GM19395 (cell line): ENCODE results near the gene TPRN.

Experiments
- ATAC-seq: cut with Tn5 transposase; IDR thresholded peaks from one replicate; pipeline ENCODE4 v1.9.1; 2021; ENCODE audit warnings: mild to moderate bottlenecking, moderate library complexity; ENCODE audit not compliant: unreplicated experiment

TPRN gene

DNA sequence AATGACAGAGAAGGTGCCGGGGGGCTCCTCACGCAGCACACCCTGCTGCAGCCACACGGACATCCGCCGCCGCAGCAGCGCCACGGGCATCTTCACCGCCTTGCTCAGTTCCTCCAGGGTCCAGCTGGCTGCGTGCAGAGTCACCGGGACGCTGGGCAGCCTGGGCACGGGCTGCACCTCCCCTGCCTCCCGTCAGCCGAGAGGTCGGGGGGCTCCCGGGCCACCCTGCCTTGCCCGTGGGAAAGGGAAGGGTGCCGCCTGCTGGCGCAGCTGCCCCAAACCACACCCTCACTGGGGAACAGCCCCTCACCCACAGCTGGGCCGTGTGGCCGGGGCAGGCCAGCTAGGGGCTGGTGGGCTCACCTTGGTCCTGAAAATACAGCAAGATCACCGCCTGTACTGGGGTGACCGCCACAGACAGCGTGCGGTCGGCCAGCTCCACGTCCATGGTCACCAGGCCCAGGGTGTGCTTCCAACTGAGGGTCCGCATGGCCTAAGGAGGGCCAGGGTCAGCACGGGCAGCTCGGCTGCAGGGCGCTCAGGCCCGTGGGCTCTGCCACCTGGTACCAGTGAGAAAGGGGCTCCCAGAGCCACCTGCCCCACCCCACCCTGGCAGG, 25.1 kb downstream of the TPRN start:
- no peak for ATAC-seq

DNA sequence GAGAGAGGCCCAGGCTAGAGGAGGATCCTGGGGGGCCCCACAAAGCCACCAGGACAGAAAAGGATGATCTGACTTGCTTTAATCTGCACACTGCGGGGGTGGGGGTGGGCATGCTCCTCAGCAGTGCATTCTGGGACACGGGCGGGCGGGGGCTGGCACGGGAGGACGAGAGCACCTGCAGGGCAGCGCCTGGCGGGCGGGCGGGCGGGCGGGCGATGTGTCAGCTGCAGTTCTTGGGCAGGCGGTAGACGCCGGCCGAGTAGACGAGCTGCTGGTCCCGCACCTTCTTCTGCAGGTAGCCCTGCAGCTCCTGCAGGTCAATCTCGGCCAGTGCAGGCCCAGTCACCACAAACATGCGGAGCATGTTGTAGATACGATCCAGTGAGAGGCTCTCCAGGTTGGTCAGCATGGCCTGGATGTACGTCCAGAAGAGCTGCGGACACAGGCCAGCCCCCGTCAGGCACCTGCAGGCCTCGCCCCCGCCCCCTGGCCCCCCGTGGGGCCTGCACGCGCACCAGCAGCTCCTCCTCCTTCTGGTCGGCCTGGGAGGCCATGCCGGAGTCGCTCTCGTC, 25.7 kb downstream of the TPRN start:
- no peak for ATAC-seq

DNA sequence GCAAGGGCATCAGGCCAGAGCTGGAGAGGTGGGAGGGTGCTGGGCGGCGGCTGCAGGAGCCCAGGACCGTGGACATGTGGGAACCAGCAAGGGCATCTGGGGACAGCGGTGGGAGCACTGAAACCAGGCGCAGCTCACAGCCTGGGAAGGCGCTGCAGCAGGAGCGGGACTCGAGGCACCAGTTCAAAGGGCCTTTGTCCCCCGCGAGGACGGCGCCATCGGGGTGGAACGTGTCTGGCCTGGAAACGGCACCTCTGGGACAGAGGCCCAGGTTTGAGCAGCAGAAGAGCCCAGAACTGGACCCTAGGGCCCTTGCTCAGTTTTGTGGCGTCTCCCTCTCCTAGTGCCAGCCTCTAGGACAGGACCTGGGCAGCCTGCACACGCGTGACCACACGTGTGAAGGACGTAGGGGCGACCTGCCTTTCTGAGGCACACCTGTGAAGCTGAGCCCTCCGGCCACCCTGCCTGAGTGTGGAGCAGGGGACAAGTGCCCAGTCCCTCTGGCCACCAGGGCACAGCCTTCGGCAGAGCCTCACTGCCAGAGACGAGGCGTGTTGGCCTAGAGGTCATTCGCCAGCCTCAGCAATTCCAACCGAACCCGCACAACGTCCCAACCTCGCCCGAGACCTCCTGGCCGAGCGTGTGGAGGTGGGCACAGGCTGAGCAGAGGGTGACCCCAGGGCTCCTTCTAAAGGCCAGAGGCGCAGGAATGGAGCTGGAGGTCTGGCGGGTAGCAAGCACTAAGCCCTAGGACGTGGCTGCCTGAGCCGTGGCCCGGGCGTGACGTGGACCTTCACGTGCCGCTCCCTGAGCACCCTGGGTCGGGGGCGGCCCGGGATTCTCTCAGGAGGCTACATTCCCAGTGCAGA, 26.5 kb downstream of the TPRN start:
- ATAC-seq: no peak

DNA sequence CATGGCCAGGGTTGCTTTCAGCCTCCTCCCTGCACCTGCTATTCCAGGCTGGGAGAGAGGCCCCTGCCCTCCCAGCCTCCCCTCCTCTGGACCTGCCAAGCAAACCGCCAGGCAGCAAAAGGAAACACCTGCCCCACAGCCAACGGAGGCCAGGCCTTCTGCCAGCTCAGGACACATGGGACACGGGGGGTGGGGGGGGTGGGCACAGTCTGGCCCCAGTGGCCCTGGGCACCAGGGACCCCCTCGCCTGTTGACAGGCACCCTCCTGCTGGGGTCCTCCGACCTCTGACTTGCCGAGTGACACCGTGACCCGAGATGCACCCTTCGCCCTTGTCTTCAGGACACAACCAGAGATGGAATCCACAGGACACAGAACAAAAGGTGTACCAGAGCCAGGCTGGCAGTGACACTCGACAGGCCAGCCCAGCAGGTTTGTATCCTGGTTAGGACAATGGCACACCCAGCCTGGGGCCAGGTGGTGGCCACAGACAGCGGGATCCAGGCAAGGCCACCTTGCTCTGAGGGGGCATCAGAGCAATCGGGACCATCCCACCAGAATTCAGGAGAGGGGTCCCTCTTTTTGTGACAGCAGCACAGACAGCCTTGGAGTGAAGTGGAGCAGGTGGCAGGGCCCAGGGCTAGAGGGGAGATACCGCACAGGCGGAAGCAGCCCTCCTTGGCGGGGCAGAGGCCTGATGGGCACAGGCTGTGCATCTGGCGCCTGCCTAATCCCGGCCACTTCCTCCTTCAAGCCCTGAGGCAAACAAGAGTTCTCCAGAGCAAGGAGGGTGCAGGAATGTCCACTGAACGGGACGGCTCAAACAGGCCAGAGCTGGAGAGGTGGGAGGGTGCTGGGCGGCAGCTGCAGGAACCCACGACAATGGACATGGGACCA, 27.4 kb downstream of the TPRN start:
- ATAC-seq: no peak

DNA sequence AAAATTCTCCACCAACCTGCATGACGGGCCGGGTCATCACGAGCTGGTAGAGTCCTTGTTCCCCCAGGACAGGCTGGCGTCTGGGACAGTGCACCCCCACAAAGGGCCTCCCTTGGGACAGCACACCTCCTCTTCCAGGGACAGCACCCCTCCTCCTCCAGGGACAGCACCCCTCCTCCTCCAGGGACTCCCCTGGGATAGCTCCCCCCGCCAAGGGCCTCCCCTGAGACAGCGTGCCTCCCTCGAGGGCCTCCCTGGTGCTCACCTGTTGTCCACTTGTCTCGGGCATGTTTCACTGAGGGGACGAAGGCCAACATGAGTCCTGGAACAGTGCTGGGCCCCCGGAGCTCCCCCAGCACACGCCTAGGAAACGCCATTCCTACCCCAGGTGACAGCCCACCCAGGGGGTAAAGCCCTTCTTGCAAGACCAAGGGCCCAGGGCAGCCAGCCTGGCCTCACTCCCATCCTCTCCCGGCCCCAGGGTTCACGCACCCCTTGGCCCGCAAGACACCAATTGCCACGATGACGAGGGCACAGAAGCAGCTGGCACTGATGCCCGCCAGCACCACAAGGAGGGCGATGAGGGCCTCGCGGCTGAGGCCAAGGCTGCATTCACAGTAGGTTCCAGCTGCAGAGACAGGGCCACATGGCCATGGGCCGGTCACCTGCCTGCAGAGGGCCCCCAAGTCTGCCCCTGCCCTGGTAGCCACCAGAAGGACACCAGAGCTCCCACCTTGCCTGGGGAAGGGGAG, 29.2 kb downstream of the TPRN start:
- ATAC-seq: no peak

DNA sequence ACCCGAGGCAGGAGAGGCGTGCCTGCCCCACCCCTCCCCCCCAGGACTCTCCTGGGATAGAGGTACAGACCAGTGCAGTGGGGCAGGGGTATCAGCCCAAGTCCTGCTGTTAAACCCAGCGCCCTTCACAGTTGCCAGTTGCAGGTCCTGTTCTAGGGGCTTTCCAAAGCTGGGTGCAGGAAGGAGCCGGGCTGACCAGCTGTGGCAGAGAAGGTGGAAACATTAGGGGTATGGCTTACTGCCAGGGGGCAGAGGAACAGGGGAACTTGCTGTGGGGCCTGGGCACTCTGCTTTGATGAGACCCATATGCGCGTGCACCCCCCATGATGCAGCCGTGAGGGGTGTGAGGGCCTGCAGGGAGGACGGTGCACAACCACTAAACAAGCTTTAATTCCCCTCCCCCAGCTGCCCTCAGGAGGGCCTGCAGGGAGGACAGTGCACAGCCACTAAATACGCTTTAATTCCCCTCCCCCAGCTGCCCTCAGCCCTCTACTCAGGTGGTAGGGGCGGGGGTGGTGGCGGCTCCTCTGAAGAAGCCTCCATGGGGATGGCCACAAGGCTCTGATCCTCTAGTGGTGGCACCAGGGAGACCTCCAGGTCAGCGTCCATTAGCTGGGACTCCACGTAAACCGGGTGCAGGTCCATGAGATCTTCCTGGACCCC, 29.9 kb downstream of the TPRN start:
- ATAC-seq: no peak

DNA sequence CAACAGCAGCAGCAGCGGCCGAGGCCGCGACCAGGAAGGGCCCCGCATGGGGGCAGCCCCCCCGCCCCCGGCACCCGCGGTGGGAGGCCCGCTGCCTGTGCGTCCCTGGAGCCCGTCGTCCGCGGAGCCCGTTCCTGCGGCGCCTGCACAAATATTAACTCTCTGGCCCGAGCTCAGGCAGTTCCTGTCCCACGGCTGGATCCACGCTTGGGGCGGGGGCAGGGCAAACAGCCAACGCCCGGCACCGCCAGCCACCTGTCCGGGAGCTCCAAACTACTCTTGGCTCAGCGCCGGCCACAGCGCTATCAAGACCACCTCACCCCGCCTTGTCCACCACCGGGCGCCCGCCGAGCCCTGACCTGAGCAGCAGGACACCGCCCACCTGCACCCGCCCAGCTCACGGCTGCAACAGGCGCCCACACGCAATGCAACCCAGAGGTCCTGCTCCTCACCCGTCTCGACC, 30.6 kb downstream of the TPRN start, which contains the start of gene LRRC26:
Gene LRRC26 (minus strand): TSS at position 156 of the 463 bp plus-strand sequence. CDS start 108 bp downstream, at position 48.
- ATAC-seq: no peak

DNA sequence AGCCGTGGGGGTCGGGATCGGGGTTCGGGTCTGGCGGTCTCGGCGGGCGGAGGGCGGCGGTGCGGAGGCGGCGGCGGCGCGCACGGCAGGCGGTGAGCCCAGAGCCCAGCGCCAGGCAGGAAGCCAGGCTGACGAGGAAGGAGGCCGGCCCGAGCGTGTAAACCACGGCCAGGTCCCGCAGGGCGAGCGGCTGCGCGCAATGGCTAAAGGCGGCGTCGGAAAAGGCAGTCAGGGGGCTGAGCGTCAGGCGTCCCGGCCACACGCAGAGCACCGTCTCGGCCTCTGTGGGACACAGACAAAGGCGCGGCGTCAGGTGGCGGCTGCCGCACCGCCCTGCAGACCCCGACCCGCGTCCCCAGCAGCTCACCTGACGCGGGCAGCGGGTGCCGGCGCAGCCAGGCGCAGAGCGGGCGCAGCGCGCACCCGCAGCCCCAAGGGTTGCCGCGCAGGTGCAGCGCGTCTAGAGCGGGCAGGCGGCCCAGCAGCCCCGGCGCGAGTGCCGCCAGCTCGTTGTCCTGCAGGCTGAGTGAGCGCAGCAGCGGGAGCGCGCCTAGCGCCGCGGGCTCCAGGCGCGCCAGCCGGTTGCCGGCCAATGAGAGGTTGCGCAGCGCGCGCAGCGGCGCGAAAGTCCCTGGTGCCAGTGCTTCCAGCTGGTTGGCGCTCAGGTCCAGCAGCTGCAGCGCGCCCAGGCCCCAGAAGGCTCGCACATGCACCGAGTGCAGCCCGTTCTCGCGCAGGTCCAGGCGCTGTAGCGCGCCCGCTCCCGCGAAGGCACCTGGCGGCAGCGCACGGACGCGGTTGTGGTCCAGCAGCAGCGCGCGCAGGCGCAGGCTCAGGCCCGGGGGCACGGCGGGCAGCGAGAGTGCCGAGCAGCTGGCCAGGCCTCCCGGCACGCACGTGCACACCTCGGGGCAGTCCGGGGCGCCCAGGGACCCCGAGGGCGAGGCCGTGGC, 31.4 kb downstream of the TPRN start:
- ATAC-seq: no peak

DNA sequence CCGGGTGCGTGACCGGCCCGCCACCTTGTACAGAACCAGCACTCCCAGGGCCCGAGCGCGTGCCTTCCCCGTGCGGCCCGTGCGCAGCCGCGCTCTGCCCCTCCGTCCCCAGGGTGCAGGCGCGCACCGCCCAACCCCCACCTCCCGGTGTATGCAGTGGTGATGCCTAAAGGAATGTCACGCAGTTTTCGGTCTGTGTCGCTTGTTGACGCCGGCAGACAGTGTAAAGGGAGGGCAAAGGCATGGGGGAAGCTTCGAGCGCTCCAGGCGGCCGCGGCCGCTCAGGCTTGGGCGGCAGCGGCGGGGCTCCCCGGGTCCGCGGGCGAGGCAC, 32.0 kb downstream of the TPRN start:
- ATAC-seq: no peak

DNA sequence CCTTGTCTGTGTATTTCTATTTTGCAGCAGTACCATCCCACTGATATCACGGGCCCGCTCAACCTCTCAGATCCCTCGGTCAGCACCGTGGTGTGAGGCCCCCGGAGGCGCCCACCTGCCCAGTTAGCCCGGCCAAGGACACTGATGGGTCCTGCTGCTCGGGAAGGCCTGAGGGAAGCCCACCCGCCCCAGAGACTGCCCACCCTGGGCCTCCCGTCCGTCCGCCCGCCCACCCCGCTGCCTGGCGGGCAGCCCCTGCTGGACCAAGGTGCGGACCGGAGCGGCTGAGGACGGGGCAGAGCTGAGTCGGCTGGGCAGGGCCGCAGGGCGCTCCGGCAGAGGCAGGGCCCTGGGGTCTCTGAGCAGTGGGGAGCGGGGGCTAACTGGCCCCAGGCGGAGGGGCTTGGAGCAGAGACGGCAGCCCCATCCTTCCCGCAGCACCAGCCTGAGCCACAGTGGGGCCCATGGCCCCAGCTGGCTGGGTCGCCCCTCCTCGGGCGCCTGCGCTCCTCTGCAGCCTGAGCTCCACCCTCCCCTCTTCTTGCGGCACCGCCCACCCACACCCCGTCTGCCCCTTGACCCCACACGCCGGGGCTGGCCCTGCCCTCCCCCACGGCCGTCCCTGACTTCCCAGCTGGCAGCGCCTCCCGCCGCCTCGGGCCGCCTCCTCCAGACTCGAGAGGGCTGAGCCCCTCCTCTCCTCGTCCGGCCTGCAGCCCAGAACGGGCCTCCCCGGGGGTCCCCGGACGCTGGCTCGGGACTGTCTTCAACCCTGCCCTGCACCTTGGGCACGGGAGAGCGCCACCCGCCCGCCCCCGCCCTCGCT, 32.6 kb downstream of the TPRN start:
- ATAC-seq: no peak

DNA sequence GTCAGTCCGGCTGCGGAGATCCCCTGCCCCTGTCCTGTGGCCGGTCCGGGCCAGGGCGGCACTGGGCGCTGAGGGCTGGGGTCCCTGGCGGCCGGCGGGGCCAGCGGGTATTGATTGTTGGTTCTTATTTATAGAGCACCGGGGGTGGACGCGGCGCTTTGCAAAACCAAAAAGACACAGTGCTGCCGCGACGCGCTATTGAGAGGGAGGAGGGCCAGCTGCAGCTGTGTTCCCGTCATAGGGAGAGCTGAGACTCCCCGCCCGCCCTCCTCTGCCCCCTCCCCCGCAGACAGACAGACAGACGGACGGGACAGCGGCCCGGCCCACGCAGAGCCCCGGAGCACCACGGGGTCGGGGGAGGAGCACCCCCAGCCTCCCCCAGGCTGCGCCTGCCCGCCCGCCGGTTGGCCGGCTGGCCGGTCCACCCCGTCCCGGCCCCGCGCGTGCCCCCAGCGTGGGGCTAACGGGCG, 33.2 kb downstream of the TPRN start:
- no peak for ATAC-seq

DNA sequence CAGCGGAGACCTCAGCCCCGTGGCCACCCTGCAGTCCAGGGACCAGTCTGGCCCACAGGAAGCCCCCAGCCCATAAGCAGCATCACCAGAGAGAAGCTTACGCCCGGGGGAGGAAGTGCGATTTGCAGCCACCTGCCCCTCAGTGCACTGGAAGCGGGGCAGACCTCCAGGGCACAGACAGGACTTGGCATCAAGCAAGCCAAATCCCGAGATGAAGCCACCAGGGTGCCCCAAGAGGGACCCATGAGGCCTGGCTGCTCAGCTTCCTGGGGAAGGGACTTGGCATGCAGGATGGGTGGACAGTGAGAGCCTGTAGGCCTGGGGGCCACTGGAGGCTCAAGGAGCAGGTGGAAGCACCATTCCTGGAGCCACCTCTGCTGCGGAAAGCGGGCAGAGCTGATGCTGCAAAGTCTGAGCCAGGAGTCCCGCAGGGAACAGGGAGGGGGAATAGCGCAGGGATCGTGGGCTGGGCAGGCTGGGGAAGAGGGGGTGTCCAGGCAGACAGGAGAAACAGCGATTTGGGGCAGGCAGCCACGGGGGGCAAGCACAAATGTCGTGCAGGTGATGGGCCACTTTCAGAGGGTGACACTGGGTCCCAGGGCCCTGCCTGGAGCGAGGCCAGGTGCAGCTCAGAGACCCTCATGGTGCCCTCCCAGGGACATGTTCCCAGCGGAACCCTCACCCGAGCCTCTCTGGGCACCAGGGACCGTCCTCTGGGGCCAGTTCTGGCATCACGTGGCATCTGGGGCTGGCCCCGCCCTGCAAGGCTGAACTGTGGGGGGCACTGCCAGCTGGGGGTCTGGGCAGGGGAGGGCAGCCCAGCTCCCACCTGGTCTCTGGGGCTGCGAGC, 33.9 kb downstream of the TPRN start:
- ATAC-seq: no peak

DNA sequence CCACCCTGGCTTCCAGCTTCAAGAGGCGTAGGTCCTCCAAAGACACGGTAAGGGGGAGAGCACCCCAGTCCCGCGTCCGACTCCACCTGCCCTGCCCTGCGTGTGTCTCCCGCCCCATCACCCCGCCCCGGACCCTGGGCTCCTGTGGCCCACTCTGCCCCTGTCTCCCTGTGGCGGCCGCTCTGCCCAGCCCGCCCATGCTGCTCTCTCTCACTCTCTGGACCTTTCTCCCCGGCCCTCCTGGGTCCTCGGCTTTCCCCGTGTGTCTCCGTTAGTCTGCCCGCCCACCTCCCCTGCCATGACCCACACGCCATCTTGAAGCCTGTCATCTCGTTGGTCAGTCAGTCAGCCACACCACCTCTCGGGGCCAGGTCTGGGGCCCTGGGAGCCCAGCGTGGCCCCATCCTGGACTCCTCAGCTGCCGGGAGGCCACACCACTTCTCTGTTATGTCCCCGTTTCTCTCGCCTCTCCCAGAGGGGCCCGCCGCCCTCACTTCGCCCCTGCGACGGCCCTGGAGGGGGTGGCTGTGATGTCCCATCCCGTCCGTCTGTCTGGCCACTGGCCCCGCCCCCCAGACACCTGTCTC, 35.2 kb downstream of the TPRN start:
- ATAC-seq: no peak

DNA sequence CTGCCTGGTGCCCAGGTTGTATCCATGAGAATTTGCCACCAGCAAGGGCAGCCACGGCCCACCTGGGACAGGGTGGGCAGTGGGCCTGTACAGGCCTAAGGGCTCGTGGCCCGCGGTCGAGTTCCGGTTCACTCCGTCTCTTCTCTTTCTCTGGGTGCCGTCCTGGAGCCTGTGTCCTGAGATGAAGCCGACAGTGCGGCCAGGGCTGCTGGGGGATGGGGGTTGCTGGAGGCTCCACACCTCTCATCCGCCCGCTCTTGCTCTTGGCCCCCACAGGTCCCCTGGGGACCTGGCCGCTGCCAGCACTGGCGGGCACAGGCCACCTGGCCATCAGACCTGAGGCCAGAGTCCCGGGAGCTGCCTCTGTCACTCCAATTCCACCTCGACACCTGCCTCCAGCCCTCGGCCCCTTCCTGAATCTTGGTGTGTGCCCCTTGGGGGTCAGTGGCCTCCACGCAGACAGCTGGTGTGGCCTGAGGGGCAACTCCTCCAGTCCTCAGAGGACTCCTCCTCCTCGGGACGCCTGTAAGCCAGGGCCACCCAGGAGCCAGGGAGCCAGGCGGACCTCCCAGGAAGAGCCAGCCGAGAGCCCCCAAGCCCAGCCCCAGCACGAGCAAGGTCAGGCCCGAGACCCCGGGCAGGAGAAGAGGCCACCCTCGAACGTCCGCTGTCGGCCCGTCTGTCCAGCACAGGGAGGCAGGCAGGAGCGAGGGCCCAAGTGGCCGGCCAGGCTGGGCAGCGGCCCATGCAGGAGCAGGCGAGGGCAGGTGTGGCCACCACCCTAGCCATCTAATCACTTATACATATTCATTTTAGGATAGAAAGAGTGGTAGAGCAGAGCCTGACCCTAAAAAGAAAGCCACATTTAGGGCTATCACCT, 35.9 kb downstream of the TPRN start:
- ATAC-seq: no peak

DNA sequence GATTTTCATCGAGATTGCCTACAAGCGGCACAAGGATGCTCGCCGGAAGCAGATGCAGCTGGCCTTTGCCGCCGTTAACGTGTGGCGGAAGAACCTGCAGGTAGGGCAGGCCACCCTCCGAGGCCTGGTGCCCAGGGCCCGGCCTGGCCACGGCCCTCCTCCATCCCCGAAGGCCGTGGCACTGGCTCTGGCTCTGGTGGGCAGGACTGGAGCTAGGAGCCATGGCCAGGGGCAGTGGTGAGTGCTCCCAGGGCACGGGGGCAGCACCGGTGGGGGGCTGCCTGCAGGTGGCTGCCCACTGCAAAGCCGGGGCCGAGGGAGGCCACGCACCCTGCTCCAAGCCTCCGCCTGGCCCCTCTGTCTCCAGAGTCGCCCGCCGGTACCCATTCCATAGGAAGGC, 36.7 kb downstream of the TPRN start:
- ATAC-seq: no peak

DNA sequence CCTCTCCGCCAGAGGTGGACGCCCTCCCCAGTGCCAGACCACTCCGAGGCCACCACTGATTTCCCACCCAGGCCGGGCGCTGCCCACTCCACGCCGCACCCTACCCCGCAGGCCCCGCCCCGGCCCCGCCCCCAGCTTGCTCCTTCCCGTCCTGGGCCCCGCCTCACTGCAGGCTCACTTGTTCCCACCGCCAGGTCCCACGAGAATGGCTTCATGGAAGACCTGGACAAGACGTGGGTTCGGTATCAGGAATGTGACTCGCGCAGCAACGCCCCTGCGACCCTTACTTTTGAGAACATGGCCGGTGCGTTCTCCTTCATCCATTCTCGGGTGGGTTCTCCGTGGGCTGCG, 37.2 kb downstream of the TPRN start:
- ATAC-seq: no peak
